Stimulated activated CD8-positive, alpha-beta memory T cell treated with anti-CD3 and anti-CD28 coated beads, Interleukin-12 subunit alpha, Interleukin-12 subunit beta, amount 100 ng/mL, for 24 hours (primary cell): Measurements from ENCODE around the gene MAEA.
A peak's percentile ranks its signal among the peaks of the same experiment; 100 is the strongest.

Experiments
- DNase-seq: peaks from one replicate; pipeline ENCODE4 v3.0.0-alpha.2; 2020; ENCODE audit errors: extremely low read depth

Gene MAEA

DNA sequence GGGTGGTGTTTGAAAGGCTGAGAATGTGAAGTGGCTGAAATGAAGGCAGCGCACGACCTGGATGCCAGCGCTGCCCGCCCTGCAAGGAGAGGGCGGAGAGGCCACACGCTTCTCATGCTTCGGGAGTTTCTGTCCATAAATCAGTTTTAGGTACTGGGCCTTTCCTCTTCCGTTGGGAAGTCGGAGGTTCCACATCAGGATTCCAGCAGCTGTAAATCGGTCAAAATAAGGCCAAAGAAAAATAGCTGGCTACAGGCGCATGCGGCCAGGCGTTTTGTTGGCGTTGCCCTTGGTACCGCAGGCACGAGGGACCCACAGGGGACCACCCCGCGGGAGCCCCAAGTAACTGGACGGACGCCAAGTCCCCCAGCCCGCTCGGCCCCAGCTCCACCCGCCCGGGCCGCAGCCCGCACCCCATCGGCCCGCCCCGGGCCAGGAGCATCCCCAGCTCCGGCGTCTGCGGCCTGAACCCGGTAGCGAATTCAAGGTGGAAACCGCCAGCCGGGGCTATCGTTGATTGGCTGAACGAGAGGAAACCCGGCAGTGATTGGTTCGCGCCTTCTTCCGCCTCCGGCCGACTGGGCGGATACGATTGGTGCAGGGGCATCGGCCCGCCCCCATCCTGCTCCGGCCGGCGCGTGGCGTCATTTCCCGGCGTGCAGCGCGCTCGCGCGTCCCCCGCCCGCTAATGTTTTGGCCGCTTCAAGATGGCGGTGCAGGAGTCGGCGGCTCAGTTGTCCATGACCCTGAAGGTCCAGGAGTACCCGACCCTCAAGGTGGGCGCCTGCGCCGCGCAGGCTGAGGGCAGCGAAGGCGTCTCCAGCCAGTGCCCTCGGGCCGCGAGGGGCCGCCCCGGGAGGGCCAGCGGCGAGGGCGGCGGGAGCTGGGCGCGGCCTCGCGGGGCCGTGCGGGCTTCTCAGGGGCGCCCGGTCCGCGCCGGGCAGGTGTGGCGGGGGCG lies at the start of gene MAEA:
MAEA (plus strand) TSS at position 685 of the 958 bp plus-strand sequence; CDS start at position 708, 23 bp downstream.
- DNase-seq, result peak; percentile 92

DNA sequence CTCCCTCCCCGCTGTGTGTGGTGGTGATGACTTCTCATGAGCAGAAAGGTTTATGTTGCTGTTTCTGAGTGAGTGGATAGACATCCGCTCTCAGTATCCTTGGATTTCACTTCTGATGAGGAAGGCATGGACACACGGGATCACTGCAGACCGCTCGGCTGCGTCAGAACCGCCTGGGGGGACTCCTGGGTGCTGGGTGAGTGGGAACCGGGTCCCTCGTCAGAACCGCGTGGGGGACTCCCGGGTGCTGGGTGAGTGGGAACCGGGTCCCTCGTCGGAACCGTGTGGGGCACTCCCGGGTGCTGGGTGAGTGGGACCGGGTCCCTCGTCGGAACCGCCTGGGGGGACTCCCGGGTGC lies 49.8 kb upstream of the MAEA start:
- no peak for DNase-seq

DNA sequence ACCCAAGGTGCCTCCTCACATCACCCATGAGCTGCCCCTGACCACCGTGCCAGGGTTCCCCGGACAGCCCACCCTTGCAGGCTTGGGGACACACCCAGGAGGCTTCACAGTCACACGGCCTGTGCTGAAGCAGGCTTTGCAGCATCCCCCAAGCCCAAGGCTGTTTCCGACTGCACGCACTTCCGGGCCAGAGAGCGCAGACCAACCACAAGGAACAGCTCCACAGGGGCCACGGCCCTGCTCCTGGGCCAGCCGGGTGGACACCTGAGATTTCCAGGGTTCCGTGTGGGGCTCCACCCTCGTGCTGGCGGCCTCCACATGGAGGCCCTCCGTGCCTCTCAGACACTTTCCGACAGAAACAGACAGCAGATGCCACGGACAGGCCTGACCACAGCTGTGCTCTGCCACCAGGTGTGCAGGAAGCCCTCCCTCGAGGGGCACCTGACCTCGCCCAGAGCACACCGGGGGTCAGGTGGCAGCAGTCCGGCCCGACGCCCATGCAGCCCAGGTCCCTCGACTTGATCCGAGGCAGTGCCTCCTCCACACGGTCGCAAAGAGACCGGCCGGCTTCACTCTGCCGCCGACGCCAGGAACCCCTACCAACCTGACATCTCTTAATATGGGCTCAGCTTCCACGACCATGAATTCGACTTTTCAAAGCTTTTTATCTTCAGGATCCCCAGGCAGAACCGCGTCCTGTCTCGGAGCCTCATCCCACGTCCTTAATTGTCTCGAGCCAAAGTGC lies 48.8 kb upstream of the MAEA start:
- no peak for DNase-seq

DNA sequence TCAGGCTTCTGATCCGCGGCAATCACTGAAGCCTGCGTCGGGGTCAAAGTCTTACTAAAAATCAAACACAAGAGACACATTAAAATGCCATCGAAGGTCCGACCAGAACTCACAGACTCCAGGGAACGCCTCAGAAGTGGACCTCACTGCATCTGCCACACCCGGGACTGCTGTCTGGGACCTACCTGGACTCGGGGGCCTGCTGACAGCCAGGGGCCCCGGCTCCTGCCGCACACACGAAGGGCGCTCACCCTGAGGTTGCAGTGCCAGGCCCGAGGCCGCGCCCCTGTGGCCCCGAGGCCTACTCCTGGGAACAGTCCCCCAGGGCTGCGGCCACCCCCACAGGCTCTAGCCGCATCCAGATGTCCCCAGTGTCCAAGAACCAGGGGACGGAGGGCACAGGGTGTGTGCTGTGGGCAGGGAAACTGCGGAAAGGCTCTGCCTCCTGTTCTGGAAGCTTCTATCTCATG lies 48.2 kb upstream of the MAEA start:
- DNase-seq, result no peak

DNA sequence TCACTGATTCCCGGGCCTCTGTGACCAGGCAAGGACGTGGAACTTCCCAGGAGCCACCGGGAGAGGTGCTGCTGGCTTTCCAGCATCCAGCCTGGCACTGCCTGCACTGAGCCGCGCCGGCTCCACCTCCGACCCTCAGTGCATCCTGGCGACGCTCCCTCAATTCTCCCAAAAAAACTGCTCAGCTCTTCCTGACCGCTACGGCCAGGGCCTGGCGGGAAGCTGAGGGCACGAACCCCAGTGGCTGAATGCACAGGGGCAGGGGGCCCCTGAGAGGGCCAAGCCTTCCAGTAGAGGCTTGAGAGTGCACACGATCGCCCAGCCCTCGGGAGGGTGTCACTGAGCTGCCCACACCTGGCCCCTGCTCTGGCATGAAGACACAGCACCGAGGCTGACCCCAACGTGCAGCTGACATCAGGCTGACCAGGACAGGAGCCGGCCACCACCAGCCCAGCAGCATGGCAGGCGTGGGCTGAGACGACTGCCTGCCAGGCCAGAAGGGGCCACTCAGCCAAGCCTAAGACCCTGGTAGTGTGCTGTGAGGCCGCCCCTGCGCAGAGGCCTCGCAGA lies 47.7 kb upstream of the MAEA start:
- no peak for DNase-seq

DNA sequence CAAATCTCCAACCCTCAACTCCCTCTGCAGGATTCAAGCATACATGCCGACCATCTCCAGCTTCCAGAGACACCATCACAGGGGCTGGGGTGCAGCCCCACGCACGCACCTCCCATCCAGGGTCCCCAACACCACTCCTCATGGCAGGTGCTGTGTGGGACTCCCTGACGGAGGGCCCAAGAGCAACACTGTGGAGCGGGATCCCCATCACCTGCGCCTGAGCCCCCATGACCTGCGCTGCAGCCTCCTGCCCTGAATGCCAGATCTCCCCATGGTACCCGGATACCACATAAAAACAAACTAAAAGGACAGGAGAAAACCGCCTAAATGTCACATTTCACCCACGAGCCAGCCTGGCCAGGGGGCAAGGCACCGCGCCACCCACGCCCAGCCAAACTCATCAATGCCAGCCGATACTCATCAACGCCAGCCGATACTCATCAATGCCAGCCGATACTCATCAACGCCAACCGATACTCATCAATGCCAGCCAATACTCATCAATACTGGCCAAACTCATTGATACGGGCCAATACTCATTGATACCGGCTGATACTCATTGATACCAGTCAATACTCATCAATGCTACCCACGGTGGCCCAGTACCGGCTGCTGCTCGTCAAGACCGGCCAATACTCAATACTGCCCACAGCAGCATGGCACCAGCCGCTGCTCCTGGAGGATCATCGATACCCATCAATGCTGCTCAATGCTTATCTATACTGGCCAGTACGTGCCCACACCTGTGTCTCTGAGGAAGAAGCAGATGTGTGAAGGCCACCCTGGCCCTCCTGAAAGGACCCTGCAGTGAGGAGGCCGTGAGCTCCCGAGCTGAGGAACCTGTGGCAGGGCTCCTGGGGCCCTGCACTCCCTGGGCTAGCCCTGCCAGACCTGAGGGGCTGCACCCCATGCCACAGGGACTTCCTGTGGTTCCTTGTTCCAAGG lies 46.9 kb upstream of the MAEA start:
- DNase-seq, result no peak

DNA sequence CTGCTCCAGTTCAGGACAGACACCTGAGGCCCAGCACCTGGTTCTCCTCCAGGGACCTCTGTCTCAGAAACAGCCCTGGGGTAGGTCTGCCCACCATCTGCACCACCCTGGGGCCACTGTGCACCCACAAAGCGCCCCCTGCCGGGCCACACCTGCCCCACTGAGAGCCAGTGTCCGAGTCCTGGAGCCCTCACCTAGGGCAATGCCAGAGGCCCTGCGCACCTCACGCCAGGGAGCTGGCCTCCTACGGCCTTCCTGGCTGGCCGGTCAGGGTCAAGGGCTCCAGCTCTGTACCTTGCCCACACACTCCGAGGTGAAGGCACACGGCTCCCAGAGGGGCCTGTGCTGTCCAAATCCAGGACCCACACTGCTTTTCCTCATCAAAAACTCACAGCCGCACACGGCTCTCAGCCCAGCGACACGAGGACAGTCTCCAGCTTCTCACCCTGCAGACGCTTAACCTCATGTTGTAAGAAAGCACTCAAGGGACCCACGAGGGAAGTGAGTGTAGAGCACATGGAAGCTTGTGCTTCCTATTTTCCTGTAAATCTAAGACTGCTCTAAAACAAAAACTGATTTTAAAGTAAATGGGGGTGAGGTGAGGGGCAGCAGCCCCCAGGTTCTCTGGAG lies 46.1 kb upstream of the MAEA start:
- no peak for DNase-seq

DNA sequence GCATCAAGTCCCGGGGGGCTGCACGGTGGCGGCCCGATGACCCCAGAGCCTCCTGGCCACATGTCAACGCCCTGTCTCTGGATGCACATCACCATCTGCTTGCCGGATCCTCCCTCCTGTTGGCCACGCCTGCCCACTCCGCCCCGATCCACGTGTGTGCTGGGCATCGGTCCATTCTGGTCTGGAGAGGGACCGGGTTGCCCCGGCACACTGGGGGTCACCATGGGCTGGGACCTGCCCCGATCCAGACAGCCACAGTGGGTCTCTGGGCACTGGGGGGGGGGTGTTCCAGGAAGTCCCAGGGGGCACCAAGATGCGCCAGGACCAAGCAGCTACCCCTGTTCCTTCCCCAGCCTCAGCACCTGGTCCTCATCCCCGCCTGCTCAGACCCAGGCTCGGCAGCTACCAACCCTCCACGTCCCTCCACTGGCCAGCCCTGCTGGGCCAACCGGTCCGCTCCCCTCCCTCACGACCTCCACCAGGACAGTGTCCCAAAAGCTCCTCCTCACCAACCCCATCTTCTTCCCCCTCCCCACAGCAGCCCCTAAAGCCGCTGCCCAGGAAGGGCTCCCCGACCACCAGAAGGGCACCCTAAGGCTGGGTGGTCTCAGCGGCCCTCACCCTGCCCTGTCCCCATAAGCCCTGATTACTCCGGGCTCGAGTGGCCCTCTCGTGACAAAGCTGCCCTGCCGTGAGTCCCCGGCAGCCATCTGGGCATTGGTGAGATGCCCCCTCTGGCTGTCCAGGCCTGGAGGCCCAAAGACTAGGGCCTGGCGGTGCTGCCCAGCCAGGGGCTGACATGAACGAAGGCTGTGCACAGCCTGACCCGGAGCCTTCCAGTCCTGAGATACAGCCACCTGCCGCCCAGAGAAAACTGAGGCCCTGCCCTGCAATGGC lies 45.4 kb upstream of the MAEA start:
- DNase-seq, result no peak

DNA sequence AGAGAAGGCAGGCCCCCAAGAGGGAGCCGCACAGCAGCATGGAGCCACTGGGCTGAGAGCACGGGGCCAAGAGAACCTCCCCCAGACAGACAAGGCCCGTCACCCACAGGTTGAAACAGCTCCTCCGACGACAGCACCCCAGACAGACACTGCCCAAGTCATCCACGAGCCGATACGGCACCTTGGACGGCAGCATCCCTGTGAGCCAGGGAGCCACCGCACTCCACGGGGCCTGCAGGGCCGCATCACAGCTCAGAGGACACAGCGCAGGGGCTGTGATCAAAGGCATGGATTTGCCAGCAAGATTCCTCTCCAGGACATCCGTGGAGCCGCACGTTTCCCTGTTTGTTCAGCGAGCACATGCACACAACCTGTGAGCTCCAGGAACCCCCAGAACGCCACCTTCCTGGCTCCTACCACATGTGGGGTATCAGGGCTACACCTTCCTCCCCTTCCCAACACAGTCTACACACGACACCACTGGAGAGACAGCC lies 44.7 kb upstream of the MAEA start:
- no peak for DNase-seq

DNA sequence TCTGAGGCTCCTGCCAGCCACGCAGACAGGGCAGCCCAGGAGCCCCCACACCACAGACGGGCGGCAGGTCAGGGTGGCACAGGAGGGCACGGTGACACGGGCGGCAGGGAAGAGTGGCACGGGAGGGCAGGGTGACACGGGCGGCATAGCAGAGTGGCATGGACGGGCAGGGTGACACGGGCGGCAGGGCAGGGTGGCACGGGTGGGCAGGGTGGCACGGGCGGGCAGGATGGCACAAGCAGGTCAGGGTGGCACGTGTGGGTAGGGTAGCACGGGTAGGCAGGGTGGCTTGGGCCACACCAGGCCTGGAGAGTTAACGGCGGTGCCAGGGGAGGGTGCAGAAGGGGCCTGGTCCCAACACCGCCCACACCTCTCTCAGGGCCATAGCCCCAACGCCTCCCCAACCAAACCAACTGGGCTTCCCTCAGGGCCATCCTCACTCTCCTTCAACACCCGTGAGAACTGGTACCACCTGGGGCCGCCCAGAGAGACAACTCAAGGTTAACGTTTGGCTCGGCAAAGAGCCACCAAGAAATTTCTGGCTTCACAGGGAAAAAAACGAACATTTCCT lies 44.1 kb upstream of the MAEA start:
- DNase-seq, result no peak

DNA sequence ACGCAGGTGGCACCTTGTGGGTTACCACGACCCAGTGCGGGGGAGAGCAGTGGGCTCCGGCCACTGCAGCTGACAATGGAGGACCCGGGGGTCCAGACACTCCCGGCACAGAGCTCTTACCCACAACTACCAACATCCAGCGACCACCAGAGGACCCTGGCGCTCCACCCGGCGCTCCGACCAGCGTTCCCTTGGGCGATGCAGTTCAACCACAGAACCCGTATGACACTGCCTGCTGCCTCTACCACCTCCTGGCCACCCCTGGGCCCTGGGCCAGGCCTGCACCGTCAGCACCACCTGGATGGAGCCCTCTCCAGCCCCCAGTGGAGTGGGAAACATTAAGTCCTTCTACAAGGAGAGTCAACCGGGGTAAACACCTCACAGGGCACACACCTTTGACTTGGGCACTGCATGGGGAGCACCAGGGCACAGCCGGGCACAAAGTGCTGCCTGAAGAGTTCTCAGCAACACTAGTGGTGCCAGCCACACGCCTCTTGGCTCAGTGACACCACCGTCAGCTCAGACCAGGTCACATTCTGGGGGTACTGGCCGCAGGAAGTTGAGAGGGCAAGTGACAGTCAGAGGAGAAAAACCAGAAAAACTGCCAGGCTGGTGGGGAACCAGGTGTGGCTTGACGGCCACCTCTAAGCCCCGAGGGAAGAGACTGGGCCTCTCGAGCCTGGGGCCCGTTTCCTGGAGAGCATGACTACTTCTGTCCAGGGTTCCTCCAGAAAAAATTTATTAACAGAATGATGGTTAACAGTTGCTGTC lies 43.4 kb upstream of the MAEA start:
- no peak for DNase-seq

DNA sequence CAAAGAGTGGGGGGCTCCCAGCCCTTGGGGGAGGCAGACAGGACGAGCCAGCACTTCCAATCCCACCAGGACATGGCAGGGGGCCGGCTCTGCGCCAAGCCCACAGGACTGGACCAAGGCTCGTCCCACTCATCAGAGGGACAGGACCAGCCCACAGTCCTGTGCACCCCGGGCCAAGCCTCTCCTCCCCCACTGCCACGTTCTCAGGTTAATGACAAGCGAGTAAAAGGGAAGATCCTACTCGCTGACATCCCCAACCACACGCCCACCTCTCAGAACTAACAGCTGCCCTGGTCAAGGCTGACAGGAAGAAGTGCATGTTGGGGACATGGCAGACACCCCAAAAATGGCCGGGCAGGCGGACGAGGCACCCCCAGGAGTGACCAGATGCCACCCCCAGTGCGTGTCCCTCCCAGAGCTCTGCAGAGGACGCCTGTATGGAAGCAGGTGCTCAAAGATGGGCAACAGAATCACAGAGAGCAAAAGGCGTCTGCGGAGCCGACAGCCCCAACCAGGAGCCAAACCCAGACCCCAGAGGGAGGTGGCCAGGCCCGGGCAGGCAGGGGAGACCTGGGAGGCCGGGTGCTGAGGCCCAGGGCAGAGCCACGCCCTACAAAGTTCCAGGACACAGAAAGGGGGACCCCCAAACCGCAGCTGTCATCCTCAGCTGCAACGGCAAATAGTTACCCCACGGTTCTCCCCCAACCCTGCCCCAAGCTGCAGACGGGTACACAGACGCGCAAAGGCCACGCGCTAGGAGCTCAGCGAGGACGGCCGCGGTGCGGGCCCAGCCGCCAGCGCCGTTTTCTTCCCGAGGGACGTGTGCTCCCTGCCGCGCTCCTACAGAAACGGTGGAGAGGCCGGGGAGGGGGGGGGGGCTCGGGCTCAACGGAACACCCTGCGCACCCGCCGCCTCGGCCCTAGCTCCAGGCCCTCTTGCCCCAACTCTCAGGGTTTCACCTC lies 42.5 kb upstream of the MAEA start:
- no peak for DNase-seq

DNA sequence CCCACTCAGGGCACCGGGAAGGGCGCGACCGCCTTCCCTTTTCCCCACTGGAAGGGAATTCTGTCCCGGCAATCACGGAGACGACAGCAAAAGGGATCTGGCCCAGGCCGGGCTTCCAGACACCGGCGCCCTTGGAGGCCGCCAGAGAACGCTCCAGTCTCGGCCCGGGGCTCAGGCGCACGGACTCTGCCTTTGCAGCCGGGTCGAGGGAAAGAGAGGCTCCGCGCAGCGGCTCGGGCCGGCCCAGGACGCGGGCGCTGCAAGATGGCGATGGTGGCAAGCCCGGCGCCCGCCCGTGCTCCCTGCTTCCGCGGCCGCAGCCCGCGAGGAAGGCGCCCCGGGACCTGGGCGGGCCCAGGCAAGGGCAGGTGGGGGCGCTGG lies 41.8 kb upstream of the MAEA start:
- no peak for DNase-seq

DNA sequence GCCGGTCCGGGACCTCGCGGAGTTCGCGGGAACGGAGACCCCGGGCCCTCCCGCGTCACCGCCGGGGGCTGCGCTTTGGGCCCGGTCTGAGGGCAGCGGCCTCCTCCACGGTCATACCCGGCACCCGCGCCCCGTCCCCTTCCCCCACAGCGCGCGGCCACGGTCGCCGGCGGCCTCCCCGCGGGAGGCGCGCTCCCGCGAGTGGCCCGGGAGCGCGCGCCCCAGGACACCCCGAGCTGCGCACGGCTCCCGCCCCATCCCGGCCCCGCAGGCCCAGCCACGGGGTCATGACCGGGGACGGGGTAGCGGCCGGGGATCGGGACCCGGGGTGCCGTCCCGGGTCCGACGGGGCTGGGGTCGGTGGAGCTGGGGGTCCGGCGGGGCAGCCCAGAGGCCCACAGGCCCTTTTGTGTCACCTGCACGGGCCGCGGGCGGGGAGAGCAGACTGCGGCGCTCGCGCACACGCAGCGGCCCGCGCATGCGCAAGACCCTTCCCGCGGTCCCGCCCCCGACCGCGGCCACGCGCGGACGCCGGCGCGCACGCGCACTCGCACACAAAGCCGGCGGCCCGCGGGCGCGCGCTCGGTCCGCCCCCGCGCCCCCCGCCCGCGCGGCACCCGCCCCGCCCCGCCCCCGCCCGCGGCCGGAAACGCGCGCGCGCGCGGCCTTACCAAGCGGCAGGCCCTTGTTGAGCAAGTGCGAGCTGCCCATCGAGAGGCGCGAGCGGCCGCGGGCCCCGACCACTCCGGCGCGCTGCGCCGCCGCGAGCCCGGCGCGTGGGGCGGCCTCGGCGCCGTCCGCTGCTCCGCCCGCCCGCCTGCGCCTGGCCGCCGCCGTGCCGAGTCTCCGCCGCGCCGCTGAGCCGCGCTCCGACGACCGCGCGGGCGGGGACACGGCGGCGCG lies 41.2 kb upstream of the MAEA start, which contains the start of gene CTBP1:
CTBP1 (minus strand) TSS at position 886 of the 903 bp plus-strand sequence. CDS start 7,799 bp downstream, outside the sequence.
- DNase-seq, result peak; percentile 52

DNA sequence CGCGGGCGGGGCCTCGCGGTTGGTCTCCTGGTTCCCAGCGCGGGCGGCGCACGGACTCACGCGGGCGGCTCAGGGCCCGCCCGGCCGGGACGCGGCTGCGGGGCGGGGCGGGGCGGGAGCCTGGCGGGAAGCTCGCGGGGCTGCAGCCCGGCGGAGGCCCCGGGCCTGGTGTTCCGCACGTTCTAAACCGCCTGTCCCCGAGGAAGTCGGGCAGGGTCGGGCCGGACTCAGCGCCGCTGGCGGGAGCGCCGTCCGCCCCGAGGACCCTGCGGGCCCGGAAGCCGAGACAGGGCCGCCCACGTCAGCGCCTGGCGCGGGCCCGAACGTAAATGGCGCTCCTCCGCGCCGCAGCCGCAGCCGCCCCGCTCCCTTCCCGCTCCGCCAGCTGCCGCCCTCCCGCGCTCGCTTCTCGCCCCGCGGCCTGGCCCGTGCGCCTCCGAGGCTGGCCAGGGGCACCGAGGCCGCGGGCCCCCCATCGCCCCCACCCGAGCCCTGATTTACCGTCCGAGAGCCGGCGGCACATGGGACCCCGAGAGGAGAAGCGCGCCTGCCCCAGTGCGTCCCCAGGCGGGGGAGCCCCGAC lies 40.5 kb upstream of the MAEA start:
- peak; percentile 73 for DNase-seq
